Heart right ventricle (tissue), 16 donors: ENCODE results near the gene COL15A1. TPM values are rescaled to one million over a fixed set of nuclear protein-coding genes. Genes with fewer than 3 reads are reported as not detected.
"Not testable (repeated sequence)": the region's sequence is repeated elsewhere in the genome, so short reads cannot be mapped to it uniquely, and the experiment has no call there.

Source experiments
- ATAC-seq, 8 donors: fragments of 200-7000 bp; cut with Tn5 transposase; one replicate each; pipeline ENCODE4 v1.9.1; 2020; ENCODE audit warnings: mild to moderate bottlenecking in 8 of 8, moderate library complexity in 8 of 8, moderate number of reproducible peaks in 1 of 8
- DNase-seq, 2 donors: peaks; one replicate each; pipeline ENCODE4 v3.0.0-alpha.2; 2020
- H3K27ac ChIP-seq, 10 donors: fragments of 200-600 bp; sonication (generic) in 2 of 10; one replicate each; pipeline versions ENCODE4 v1.5.0 to v1.8.0; 2020 to 2022; ENCODE audit warnings: mild to moderate bottlenecking in 3 of 10
- H3K27me3 ChIP-seq, 7 donors: fragments of 200-600 bp; one replicate each; pipeline ENCODE4 v1.8.0; 2021 to 2022; ENCODE audit warnings: mild to moderate bottlenecking in 2 of 7
- H3K36me3 ChIP-seq, 9 donors: fragments of 200-600 bp; sonication (generic) in 1 of 9; one replicate each; pipeline versions ENCODE4 v1.5.0 to v1.8.0; 2020 to 2022; ENCODE audit warnings: mild to moderate bottlenecking in 2 of 9
- H3K4me1 ChIP-seq, 9 donors: fragments of 200-600 bp; sonication (generic) in 1 of 9; one replicate each; pipeline versions ENCODE4 v1.5.0 to v1.8.0; 2020 to 2022; ENCODE audit warnings: mild to moderate bottlenecking in 4 of 9
- H3K4me3 ChIP-seq, 10 donors: fragments of 200-600 bp; sonication (generic) in 2 of 10; one replicate each; pipeline versions ENCODE4 v1.5.0 to v1.8.0; 2020 to 2022; ENCODE audit warnings: mild to moderate bottlenecking in 7 of 10, moderate library complexity in 2 of 10
- H3K9me3 ChIP-seq, 11 donors: fragments of 200-600 bp in 10 of 11; sonication (generic) in 2 of 11; one replicate each; pipeline versions ENCODE4 v1.5.0 to v1.8.0; 2013 to 2022; ENCODE audit warnings: mild to moderate bottlenecking in 2 of 11, control low read depth in 1 of 11, moderate library complexity in 1 of 11
- WGBS, 2 donors: extraction: QIAGEN DNeasy Blood & Tissue Kit; methylation state at CpG; one replicate each; pipeline ENCODE4 v1.1.7; 2013; ENCODE audit warnings: inconsistent platforms in 1 of 2; 5-methylcytosine and 5-hydroxymethylcytosine counted together
- intact Hi-C, 10 donors: fragments of 100-400 bp; cut with DNase I; formaldehyde crosslinking; loops; one replicate each; pipeline versions ENCODE4 v1.11.1 to v1.14.2; 2022
- polyA plus RNA-seq, 2 donors: library from polyadenylated mRNA; stranded (reverse); fragments of 200-250 nt; gene quantifications; one replicate each; pipeline ENCODE4 v1.2.3, GENCODE V29; 2013
- total RNA-seq, 10 donors: library from RNA; stranded (reverse); fragmentation: NEBNext Ultra II Directional in 3 of 10; extraction: Animal tissue kit (Norgen Biotek cat#: 25700) in 3 of 10; gene quantifications; one replicate each; pipeline versions ENCODE4 v1.2.1 to v1.2.4, GENCODE V29; 2021 to 2023
- TF ChIP-seq, protein P1 (sequence below), 9 donors: fragments of 200-600 bp; sonication (generic) in 2 of 9; IDR thresholded peaks; one replicate each; pipeline versions ENCODE4 v1.5.0 to v1.8.0; 2021 to 2022; ENCODE audit warnings: antibody characterized with exemption in 9 of 9, mild to moderate bottlenecking in 5 of 9, moderate library complexity in 1 of 9
- donor health status: Arrhythmogenic right ventricular cardiomyopathy.
- donor health status: ischemic (EF 13 %, LVEDD 7.1; RV severe dilation, severe dysfunction).
- donor health status: healthy with polysubstance abuse.
- donor health status: DM: no; HTN: yes; CAD: no.
- donor health status: DM: no; HTN: no; CAD: no.
- donor health status: ischemic (EF 25% LVEDD 6.9; RV normal size, moderate dysfunction).
- donor health status: ischemic (EF 25% LVEDD 5.7; RV mildly dilated, moderate dysfunction).
- donor health status: healthy.
- donor health status: DM: yes; HTN: yes; CAD: no.
- donor health status: Ischemic cardiomyopathy.
- donor health status: ischemic (EF 35%, LVEDD 5.7; RV mildly dilated, moderate dysfunction).
- donor health status: nonischemic (EF 11% LVEDD 7.7; RV severe dilation, severe dysfunction).
- donor health status: DM: yes; HTN: yes; CAD: no.
- donor health status: PGD.
- donor health status: ischemic (EF 29% LVEDD 5.4; RV normal size, mild dysfunction).
- donor health status: nonischemic (EF 23%, LVEDD 6.1; RV moderate dilation, normal function).

Gene COL15A1
- total and polyA plus RNA-seq, 12 donors: 25.6 to 64.8 (median 51.0) TPM

DNA sequence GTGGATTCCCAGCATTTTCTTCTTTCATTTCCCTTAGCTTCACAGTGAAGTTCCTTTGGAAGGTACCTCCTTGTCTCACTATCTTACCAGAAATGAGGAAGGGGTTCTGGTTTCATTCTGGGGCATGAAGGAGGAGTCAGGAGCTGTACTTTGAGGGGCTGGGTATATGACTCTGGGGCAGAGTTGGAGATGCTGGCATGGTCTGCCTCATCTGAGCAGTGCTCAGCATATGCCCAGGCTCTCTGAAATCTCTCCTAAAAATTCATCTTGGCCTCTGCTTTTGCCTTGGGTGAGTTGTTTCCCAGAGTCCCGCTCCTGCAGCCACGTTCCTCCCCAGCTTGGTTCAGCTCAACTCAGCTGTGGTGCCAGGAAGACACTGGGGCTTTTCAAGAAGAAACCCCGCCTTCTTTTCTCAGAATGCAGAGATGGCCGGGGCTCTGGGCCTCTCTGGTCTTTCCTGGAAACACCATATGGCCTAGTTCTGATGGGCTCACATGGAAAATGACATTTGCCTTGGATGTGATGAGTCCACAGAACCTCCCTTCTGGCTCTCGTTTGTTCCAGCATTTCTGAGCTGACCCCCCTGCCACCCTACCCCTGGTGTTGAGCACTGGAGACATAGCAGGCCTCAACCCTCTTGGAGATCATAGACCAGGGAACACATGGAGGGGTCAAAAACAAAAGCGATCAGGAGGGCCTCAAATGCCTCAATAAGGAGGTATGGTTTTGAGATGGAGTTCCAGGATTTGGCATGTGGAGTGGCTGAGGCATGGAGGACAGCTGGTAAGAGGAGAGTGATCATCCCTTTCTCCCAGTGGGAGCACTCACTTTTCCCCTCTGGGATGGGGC lies 149.2 kb downstream of the COL15A1 start:
- no peaks in the 10 kb centered on the region for H3K36me3 ChIP-seq
- TF ChIP-seq, protein P1, sequence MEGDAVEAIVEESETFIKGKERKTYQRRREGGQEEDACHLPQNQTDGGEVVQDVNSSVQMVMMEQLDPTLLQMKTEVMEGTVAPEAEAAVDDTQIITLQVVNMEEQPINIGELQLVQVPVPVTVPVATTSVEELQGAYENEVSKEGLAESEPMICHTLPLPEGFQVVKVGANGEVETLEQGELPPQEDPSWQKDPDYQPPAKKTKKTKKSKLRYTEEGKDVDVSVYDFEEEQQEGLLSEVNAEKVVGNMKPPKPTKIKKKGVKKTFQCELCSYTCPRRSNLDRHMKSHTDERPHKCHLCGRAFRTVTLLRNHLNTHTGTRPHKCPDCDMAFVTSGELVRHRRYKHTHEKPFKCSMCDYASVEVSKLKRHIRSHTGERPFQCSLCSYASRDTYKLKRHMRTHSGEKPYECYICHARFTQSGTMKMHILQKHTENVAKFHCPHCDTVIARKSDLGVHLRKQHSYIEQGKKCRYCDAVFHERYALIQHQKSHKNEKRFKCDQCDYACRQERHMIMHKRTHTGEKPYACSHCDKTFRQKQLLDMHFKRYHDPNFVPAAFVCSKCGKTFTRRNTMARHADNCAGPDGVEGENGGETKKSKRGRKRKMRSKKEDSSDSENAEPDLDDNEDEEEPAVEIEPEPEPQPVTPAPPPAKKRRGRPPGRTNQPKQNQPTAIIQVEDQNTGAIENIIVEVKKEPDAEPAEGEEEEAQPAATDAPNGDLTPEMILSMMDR (IDR thresholded peaks at IDR 0.05): no peak
- intact Hi-C loops: loop anchor here in 2 of 10 donors (10.0 kb wide), 2 partner anchors 48 to 58 kb away; no protein-coding TSS in a partner anchor
- H3K9me3 ChIP-seq: peaks cover 0 to 13% (median 0%) of the 10 kb centered on the region in 11 donors
- H3K4me3 ChIP-seq: no peak overlapping the region
- H3K27me3 ChIP-seq: peaks cover 0 to 3% (median 0%) of the 10 kb centered on the region in 7 donors
- DNase-seq: no peak
- 77 to 86% methylated on average over 6 of the region's 6 CpGs for WGBS, 2 donors
- peaks cover 0 to 10% (median 4%) of the 10 kb centered on the region in 9 donors for H3K4me1 ChIP-seq
- H3K27ac ChIP-seq: no peak overlapping the region
- no peak for ATAC-seq

DNA sequence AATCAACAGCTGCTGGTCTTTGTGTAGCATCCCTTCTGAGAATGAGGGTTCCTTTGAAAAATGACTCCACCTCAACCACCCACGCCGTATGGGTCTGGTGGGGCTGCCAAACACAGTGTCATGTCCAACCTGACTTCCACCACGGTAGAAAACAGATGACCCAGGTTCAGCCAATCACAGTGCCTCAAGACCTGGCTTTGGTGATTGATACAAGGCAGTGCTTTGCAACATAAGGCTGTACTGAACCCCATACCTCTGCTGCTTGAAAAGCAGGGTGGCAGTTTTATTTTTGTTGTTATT lies 149.7 kb downstream of the COL15A1 start:
- no peak overlapping the region for H3K27ac ChIP-seq
- H3K27me3 ChIP-seq: peaks cover 0 to 3% (median 0%) of the 10 kb centered on the region in 7 donors
- TF ChIP-seq, protein P1 (IDR thresholded peaks at IDR 0.05): no peak
- intact Hi-C loops: loop anchor here in 2 of 10 donors (10.0 kb wide), 2 partner anchors 49 to 59 kb away; no protein-coding TSS in a partner anchor
- no peak overlapping the region for H3K4me3 ChIP-seq
- H3K36me3 ChIP-seq: no peaks in the 10 kb centered on the region
- H3K9me3 ChIP-seq: peaks cover 0 to 13% (median 0%) of the 10 kb centered on the region in 11 donors
- no peak for ATAC-seq
- peaks cover 0 to 10% (median 4%) of the 10 kb centered on the region in 9 donors for H3K4me1 ChIP-seq
- WGBS, 2 donors: 81 to 91% methylated on average over 3 of the region's 3 CpGs
- no peak for DNase-seq

DNA sequence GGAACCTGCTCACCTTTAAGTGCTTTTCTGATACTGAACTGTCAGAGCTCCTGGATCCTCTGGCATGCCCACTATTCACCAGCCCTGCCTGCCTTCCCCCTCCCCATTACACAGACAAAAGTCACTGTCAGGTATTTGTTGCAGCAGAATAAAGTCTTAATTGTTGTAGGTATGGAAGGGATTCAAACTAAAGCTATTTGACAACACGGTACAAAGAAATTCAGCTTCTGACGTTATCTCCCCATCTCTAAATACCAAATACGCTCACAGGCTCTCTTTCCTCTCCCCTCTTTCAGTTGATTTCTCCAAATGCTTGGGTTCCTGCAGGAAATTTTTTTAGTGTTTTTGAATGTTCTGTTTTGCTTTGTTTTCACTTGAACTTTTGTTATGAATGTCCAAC lies 151.9 kb downstream of the COL15A1 start:
- no peak overlapping the region for H3K4me3 ChIP-seq
- ATAC-seq (no peak), DNase-seq (no peak)
- 89 to 91% methylated on average over 3 of the region's 3 CpGs for WGBS, 2 donors
- no peak overlapping the region for H3K27ac ChIP-seq
- H3K36me3 ChIP-seq: no peaks in the 10 kb centered on the region
- H3K9me3 ChIP-seq: peaks cover 0 to 8% (median 0%) of the 10 kb centered on the region in 11 donors
- intact Hi-C loops: loop anchor here in 2 of 10 donors (10.0 kb wide), 2 partner anchors 51 to 61 kb away; no protein-coding TSS in a partner anchor
- peaks cover 0 to 3% (median 0%) of the 10 kb centered on the region in 7 donors for H3K27me3 ChIP-seq
- TF ChIP-seq, protein P1 (IDR thresholded peaks at IDR 0.05): no peak
- peaks cover 0 to 10% (median 4%) of the 10 kb centered on the region in 9 donors for H3K4me1 ChIP-seq

DNA sequence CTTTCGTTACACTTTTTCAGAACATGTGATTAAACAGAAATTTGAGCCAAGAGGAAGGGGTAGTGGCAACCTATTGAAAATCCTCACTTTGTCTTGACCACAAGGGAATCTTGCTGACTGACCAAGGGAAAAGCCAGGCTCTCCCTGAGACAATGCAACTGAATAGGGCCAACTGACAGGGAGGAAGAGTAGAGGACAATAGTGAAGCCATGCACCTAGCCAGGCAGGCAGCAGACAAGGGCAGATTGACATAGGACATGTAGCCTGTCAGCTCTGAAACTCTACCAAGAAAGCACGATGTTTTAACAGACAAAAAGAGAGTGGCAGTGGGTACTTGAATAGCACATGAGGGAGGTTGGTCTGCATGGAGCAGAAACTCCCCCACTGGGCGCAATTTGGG lies 152.7 kb downstream of the COL15A1 start:
- DNase-seq (no peak), ATAC-seq (no peak)
- TF ChIP-seq, protein P1 (IDR thresholded peaks at IDR 0.05): no peak
- WGBS, 2 donors: 72 to 75% methylated on average over 3 of the region's 3 CpGs
- H3K27me3 ChIP-seq: peaks cover 0 to 3% (median 0%) of the 10 kb centered on the region in 7 donors
- H3K27ac ChIP-seq: no peak overlapping the region
- peaks cover 0 to 8% (median 0%) of the 10 kb centered on the region in 11 donors for H3K9me3 ChIP-seq
- H3K4me1 ChIP-seq: peaks cover 0 to 10% (median 4%) of the 10 kb centered on the region in 9 donors
- intact Hi-C loops: loop anchor here in 2 of 10 donors (10.0 kb wide), 2 partner anchors 52 to 62 kb away; no protein-coding TSS in a partner anchor
- no peak overlapping the region for H3K4me3 ChIP-seq
- no peaks in the 10 kb centered on the region for H3K36me3 ChIP-seq

DNA sequence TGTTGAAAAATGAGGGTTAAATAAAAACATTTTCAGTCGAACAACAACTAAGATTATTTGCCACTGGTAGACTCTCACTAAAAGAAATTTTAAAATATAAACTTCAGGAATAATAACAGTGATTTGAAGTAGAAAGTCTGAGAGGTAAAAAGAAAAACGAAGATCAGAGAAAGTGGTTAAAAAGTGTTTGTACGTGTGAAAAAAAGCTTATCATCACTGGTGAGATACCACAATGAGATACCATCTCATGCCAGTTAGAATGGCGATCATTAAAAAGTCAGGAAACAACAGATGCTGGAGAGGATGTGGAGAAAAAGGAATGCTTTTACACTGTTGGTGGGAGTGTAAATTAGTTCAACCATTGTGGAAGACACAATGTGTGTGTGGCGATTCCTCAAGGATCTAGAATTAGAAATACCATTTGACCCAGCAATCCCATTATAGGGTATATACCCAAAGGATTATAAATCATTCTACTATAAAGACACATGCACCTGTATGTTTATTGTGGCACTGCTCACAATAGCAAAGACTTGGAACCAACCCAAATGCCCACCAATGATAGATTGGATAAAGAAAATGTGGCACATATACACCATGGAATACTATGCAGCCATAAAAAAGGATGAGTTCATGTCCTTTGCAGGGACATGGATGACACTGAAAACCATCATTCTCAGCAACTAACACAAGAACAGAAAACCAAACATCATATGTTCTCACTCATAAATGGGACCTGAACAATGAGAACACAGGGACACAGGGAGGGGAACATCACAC lies 156.3 kb downstream of the COL15A1 start:
- H3K27me3 ChIP-seq, H3K27ac ChIP-seq, ATAC-seq, H3K4me3 ChIP-seq, DNase-seq, H3K36me3 ChIP-seq, H3K9me3 ChIP-seq: not testable (repeated sequence)
- intact Hi-C loops: loop anchor here in 3 of 10 donors (2.0 to 10.0 kb wide), 4 partner anchors 39 to 95 kb away; no protein-coding TSS in a partner anchor
- H3K4me1 ChIP-seq: peaks cover 0 to 29% (median 16%) of the 10 kb centered on the region in 9 donors
- 93% methylated on average over 5 of the region's 5 CpGs for WGBS, 2 donors
